ENCODE results near the gene LVRN.
A peak's percentile ranks its signal among the peaks of the same experiment; 100 is the strongest.

The LVRN gene

DNA sequence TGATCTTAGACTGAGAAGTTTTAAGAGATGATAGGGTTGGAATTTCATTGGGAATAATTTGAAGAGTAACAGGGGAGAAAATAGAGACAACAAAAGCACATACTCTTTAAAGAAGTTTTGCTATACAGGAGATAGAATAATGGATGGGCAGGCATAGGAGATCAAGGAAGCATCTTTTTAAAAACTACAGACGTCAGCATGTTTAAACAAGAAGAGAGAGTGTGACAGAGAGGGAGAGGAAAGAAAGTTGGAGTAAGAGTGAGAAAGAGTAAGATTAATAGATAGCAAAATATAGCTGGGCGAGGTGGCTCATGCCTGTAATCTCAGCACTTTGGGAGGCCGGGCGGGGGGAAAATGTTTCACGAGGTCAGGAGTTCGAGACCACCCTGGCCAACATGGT, 5.3 kb upstream of the LVRN start:
- Histone ChIP-seq H3K27me3 (ENCODE audit: control insufficient read depth in 2 of 2, insufficient read depth in 2 of 2, low read length in 2 of 2) (peaks cover 19 to 28% of the 10 kb centered on the region in 2 donors), H3K4me3 (ENCODE audit: low read length in 2 of 2) (no peak overlapping the region), H3K9ac (ENCODE audit: low read depth in 1 of 2, low read length in 2 of 2) (no peak overlapping the region), H3K36me3 (ENCODE audit: control insufficient read depth in 2 of 2, insufficient read depth in 2 of 2, low read length in 2 of 2) (no peaks in the 10 kb centered on the region), H3K27ac (ENCODE audit: low read depth in 2 of 2, low read length in 2 of 2) (no peak overlapping the region), H3K4me1 (ENCODE audit: control insufficient read depth in 2 of 2, insufficient read depth in 2 of 2, low read length in 2 of 2) (no peaks in the 10 kb centered on the region), H3K9me3 (ENCODE audit: control insufficient read depth in 2 of 2, low read length in 2 of 2) (no peaks in the 10 kb centered on the region)

DNA sequence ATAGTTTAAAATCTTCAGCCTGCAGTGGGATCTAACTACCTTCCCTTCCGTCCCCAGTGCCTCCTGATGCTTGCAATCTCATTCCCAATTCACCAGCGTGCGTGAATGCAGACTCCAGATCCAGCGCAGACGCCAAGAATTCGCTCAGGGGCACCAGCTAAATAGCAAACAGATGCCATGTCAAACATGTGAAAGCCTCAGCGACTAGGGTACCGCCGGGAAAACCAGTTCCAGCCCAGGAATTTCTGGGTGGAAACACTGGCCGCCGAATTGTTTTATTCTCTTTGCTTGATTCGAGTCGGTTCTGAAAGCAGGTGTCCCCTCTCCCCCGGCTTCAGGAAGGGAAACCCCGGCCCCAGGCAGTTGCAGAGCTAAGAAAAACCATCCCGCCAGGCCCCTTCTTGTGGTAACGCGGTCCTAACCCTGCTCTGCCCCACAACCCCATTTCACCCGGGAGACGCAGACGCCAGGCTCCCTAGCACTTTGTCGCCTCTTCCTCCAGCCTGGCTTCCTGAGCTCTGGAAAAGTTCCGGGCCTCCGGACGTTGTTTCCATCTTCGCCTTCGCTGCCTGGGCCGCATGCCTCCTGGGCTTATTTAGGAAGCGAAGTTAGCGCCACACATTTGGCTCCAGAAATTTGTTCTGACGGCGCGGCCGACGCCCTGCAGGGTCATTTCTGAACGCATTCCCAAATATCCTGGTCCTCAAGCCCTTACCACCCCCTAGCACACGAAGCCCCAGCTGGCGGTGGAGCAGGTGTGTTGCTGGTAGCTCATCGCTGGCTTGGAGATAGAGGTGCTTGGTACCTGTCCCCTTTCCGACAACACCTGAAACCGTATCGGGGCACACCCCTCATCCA, 665 bp upstream of the LVRN start:
- Histone ChIP-seq H3K9me3 (ENCODE audit: control insufficient read depth in 2 of 2, low read length in 2 of 2) (no peaks in the 10 kb centered on the region), H3K4me1 (ENCODE audit: control insufficient read depth in 2 of 2, insufficient read depth in 2 of 2, low read length in 2 of 2) (no peaks in the 10 kb centered on the region), H3K9ac (ENCODE audit: low read depth in 1 of 2, low read length in 2 of 2) (no peak overlapping the region), H3K27me3 (ENCODE audit: control insufficient read depth in 2 of 2, insufficient read depth in 2 of 2, low read length in 2 of 2) (peaks cover 25 to 39% of the 10 kb centered on the region in 2 donors), H3K4me3 (ENCODE audit: low read length in 2 of 2) (no peak overlapping the region), H3K36me3 (ENCODE audit: control insufficient read depth in 2 of 2, insufficient read depth in 2 of 2, low read length in 2 of 2) (no peaks in the 10 kb centered on the region), H3K27ac (ENCODE audit: low read depth in 2 of 2, low read length in 2 of 2) (no peak overlapping the region)

DNA sequence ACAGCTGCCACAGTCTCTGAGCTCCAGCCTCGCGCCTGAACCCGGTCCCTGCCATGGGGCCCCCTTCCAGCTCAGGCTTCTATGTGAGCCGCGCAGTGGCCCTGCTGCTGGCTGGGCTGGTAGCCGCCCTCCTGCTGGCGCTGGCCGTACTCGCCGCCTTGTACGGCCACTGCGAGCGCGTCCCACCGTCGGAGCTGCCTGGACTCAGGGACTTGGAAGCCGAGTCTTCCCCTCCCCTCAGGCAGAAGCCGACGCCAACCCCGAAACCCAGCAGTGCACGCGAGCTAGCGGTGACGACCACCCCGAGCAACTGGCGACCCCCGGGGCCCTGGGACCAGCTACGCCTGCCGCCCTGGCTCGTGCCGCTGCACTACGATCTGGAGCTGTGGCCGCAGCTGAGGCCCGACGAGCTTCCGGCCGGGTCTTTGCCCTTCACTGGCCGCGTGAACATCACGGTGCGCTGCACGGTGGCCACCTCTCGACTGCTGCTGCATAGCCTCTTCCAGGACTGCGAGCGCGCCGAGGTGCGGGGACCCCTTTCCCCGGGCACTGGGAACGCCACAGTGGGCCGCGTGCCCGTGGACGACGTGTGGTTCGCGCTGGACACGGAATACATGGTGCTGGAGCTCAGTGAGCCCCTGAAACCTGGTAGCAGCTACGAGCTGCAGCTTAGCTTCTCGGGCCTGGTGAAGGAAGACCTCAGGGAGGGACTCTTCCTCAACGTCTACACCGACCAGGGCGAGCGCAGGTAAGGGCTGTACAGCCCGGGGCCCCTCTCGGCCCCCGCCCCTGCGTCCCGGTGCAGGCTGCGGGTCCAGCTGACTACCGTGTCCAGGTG, 509 bp downstream of the LVRN start:
- H3K36me3 ChIP-seq (ENCODE audit: control insufficient read depth in 2 of 2, insufficient read depth in 2 of 2, low read length in 2 of 2): no peaks in the 10 kb centered on the region
- peaks cover 25 to 34% of the 10 kb centered on the region in 2 donors for H3K27me3 ChIP-seq (ENCODE audit: control insufficient read depth in 2 of 2, insufficient read depth in 2 of 2, low read length in 2 of 2)
- H3K4me1 ChIP-seq (ENCODE audit: control insufficient read depth in 2 of 2, insufficient read depth in 2 of 2, low read length in 2 of 2): no peaks in the 10 kb centered on the region
- H3K27ac ChIP-seq (ENCODE audit: low read depth in 2 of 2, low read length in 2 of 2): no peak overlapping the region
- H3K9me3 ChIP-seq (ENCODE audit: control insufficient read depth in 2 of 2, low read length in 2 of 2): no peaks in the 10 kb centered on the region
- no peak overlapping the region for H3K9ac ChIP-seq (ENCODE audit: low read depth in 1 of 2, low read length in 2 of 2)
- peak overlapping the region in 1 of 2 donors; percentile 42 for H3K4me3 ChIP-seq (ENCODE audit: low read length in 2 of 2)

GRCh38 chr5:115963566-115963965, 1.3 kb downstream of the LVRN start:
- Histone ChIP-seq H3K36me3 (ENCODE audit: control insufficient read depth in 2 of 2, insufficient read depth in 2 of 2, low read length in 2 of 2) (no peaks in the 10 kb centered on the region), H3K9me3 (ENCODE audit: control insufficient read depth in 2 of 2, low read length in 2 of 2) (no peaks in the 10 kb centered on the region)

GRCh38 chr5:115968770-115969169, 6.5 kb downstream of the LVRN start:
- no peak overlapping the region for H3K4me3 ChIP-seq (ENCODE audit: low read length in 2 of 2)
- no peaks in the 10 kb centered on the region for H3K4me1 ChIP-seq (ENCODE audit: control insufficient read depth in 2 of 2, insufficient read depth in 2 of 2, low read length in 2 of 2)
- no peaks in the 10 kb centered on the region for H3K36me3 ChIP-seq (ENCODE audit: control insufficient read depth in 2 of 2, insufficient read depth in 2 of 2, low read length in 2 of 2)
- H3K9ac ChIP-seq (ENCODE audit: low read depth in 1 of 2, low read length in 2 of 2): no peak overlapping the region
- H3K9me3 ChIP-seq (ENCODE audit: control insufficient read depth in 2 of 2, low read length in 2 of 2): no peaks in the 10 kb centered on the region
- no peak overlapping the region for H3K27ac ChIP-seq (ENCODE audit: low read depth in 2 of 2, low read length in 2 of 2)
- H3K27me3 ChIP-seq (ENCODE audit: control insufficient read depth in 2 of 2, insufficient read depth in 2 of 2, low read length in 2 of 2): peaks cover 0 to 4% of the 10 kb centered on the region in 2 donors

More at GRCh38 chr5:115963566-115963965, 1.3 kb downstream of the LVRN start:
- Histone ChIP-seq H3K27me3 (ENCODE audit: control insufficient read depth in 2 of 2, insufficient read depth in 2 of 2, low read length in 2 of 2) (peaks cover 21 to 33% of the 10 kb centered on the region in 2 donors), H3K4me1 (ENCODE audit: control insufficient read depth in 2 of 2, insufficient read depth in 2 of 2, low read length in 2 of 2) (no peaks in the 10 kb centered on the region), H3K27ac (ENCODE audit: low read depth in 2 of 2, low read length in 2 of 2) (no peak overlapping the region), H3K9ac (ENCODE audit: low read depth in 1 of 2, low read length in 2 of 2) (no peak overlapping the region), H3K4me3 (ENCODE audit: low read length in 2 of 2) (no peak overlapping the region)

DNA sequence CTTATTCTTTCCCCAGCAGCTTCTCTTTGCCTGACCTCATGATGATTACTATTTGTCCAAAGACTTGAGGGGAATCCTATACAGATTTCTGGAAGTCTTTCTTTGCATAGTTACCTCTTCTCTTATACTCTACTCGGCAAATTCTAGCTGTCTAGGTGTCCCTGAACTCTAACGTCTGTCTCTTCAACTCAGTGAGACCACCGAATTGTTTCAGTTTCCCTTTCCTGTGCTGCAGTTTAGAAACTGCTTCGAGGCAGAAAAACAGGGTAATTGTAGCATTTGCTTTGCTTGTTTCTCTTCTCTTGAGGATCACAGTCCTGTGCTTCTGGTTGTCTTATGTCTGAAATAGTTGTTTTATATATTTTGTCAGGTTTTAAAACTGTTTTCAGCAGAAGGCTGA, 14.8 kb downstream of the LVRN start:
- Histone ChIP-seq H3K4me3 (ENCODE audit: low read length in 2 of 2) (no peak overlapping the region), H3K4me1 (ENCODE audit: control insufficient read depth in 2 of 2, insufficient read depth in 2 of 2, low read length in 2 of 2) (no peaks in the 10 kb centered on the region), H3K9ac (ENCODE audit: low read depth in 1 of 2, low read length in 2 of 2) (no peak overlapping the region), H3K27ac (ENCODE audit: low read depth in 2 of 2, low read length in 2 of 2) (no peak overlapping the region), H3K27me3 (ENCODE audit: control insufficient read depth in 2 of 2, insufficient read depth in 2 of 2, low read length in 2 of 2) (no peaks in the 10 kb centered on the region), H3K36me3 (ENCODE audit: control insufficient read depth in 2 of 2, insufficient read depth in 2 of 2, low read length in 2 of 2) (no peaks in the 10 kb centered on the region), H3K9me3 (ENCODE audit: control insufficient read depth in 2 of 2, low read length in 2 of 2) (no peaks in the 10 kb centered on the region)

- no peaks in the 10 kb centered on the region for H3K27me3 ChIP-seq (ENCODE audit: control insufficient read depth in 2 of 2, insufficient read depth in 2 of 2, low read length in 2 of 2)
- H3K9ac ChIP-seq (ENCODE audit: low read depth in 1 of 2, low read length in 2 of 2): no peak overlapping the region
- H3K36me3 ChIP-seq (ENCODE audit: control insufficient read depth in 2 of 2, insufficient read depth in 2 of 2, low read length in 2 of 2): no peaks in the 10 kb centered on the region
- H3K9me3 ChIP-seq (ENCODE audit: control insufficient read depth in 2 of 2, low read length in 2 of 2): no peaks in the 10 kb centered on the region
- no peak overlapping the region for H3K4me3 ChIP-seq (ENCODE audit: low read length in 2 of 2)
- no peaks in the 10 kb centered on the region for H3K4me1 ChIP-seq (ENCODE audit: control insufficient read depth in 2 of 2, insufficient read depth in 2 of 2, low read length in 2 of 2)
- H3K27ac ChIP-seq (ENCODE audit: low read depth in 2 of 2, low read length in 2 of 2): no peak overlapping the region
These were observed 15.7 kb downstream of the LVRN start for GRCh38 chr5:115977988-115978387.

DNA sequence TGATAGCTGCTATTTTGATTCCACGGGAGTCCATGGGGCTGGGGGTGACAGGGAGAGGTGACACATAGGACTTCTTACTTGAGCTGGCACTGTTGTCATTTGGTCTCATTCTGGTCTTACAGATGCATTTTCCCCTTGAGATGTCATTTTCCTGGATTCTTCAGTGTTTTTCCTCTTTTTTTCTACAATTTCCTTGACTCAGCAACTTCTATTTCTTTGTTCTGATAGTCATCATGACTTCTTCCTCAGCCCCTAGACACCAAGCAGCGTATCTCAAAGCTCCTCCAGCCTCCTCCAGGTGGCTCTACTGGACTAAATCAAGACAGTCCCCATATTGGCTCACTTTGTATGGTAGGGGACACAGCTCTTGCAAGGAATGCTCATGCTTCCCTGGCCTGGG, 16.5 kb downstream of the LVRN start:
- Histone ChIP-seq H3K36me3 (ENCODE audit: control insufficient read depth in 2 of 2, insufficient read depth in 2 of 2, low read length in 2 of 2) (no peaks in the 10 kb centered on the region), H3K27ac (ENCODE audit: low read depth in 2 of 2, low read length in 2 of 2) (no peak overlapping the region), H3K4me1 (ENCODE audit: control insufficient read depth in 2 of 2, insufficient read depth in 2 of 2, low read length in 2 of 2) (no peaks in the 10 kb centered on the region), H3K9me3 (ENCODE audit: control insufficient read depth in 2 of 2, low read length in 2 of 2) (no peaks in the 10 kb centered on the region), H3K27me3 (ENCODE audit: control insufficient read depth in 2 of 2, insufficient read depth in 2 of 2, low read length in 2 of 2) (no peaks in the 10 kb centered on the region), H3K4me3 (ENCODE audit: low read length in 2 of 2) (no peak overlapping the region), H3K9ac (ENCODE audit: low read depth in 1 of 2, low read length in 2 of 2) (no peak overlapping the region)

GRCh38 chr5:115979201-115980041, 17.1 kb downstream of the LVRN start:
- no peaks in the 10 kb centered on the region for H3K36me3 ChIP-seq (ENCODE audit: control insufficient read depth in 2 of 2, insufficient read depth in 2 of 2, low read length in 2 of 2)
- no peaks in the 10 kb centered on the region for H3K9me3 ChIP-seq (ENCODE audit: control insufficient read depth in 2 of 2, low read length in 2 of 2)
- no peak overlapping the region for H3K9ac ChIP-seq (ENCODE audit: low read depth in 1 of 2, low read length in 2 of 2)
- no peak overlapping the region for H3K4me3 ChIP-seq (ENCODE audit: low read length in 2 of 2)
- no peak overlapping the region for H3K27ac ChIP-seq (ENCODE audit: low read depth in 2 of 2, low read length in 2 of 2)
- H3K27me3 ChIP-seq (ENCODE audit: control insufficient read depth in 2 of 2, insufficient read depth in 2 of 2, low read length in 2 of 2): no peaks in the 10 kb centered on the region
- H3K4me1 ChIP-seq (ENCODE audit: control insufficient read depth in 2 of 2, insufficient read depth in 2 of 2, low read length in 2 of 2): no peaks in the 10 kb centered on the region
